ENCODE measurements around the gene CD8A.

- no peak for TF ChIP-seq POLR2AphosphoS5 (IDR thresholded peaks at IDR 0.05; ENCODE audit: borderline replicate concordance, low read depth, low read length)
- no peak for TF ChIP-seq EZH2 (IDR thresholded peaks at IDR 0.05)
Measured at GRCh38 chr2:86822668-86823345, 32.1 kb upstream of the CD8A start.
